GM19193 (cell line): ENCODE results near the gene TBPL1.

ENCODE experiments used
- POLR2A ChIP-seq: IDR thresholded peaks from 4 replicates; pipeline ENCODE4 v1.6.1; 2011; ENCODE audit not compliant: insufficient read depth, insufficient read length; ENCODE audit errors: extremely low read depth

TBPL1 gene

GRCh38 chr6:133952815-133953633, at the start of gene TBPL1:
TBPL1 (plus strand) TSS chr6:133953224; CDS start chr6:133980126, 26,902 bp downstream.
- peak; percentile 93 for TF ChIP-seq POLR2A

- TF ChIP-seq POLR2A, result no peak
Observed at GRCh38 chr6:133903855-133904254, 49.2 kb upstream of the TBPL1 start.

GRCh38 chr6:133906050-133906449, 47.0 kb upstream of the TBPL1 start:
- TF ChIP-seq POLR2A, result no peak

- TF ChIP-seq POLR2A, result no peak
Observed at GRCh38 chr6:133916650-133917151, 36.3 kb upstream of the TBPL1 start.

- no peak for TF ChIP-seq POLR2A
Observed at GRCh38 chr6:133917781-133918180, 35.2 kb upstream of the TBPL1 start.

GRCh38 chr6:133918208-133918930, 34.7 kb upstream of the TBPL1 start:
- TF ChIP-seq POLR2A, result no peak

- no peak for TF ChIP-seq POLR2A
Observed at GRCh38 chr6:133919362-133919761, 33.7 kb upstream of the TBPL1 start.

- no peak for TF ChIP-seq POLR2A
Observed at GRCh38 chr6:133921249-133921859, 31.7 kb upstream of the TBPL1 start.

GRCh38 chr6:133923938-133924593, 29.0 kb upstream of the TBPL1 start:
- TF ChIP-seq POLR2A, result no peak

- TF ChIP-seq POLR2A, result no peak
Observed at GRCh38 chr6:133937909-133938308, 15.1 kb upstream of the TBPL1 start.

GRCh38 chr6:133938533-133938932, 14.5 kb upstream of the TBPL1 start:
- TF ChIP-seq POLR2A, result no peak

- TF ChIP-seq POLR2A, result no peak
Observed at GRCh38 chr6:133939778-133940667, 13.0 kb upstream of the TBPL1 start.

GRCh38 chr6:133945158-133945557, 7.9 kb upstream of the TBPL1 start:
- TF ChIP-seq POLR2A, result no peak
